Stimulated activated naive CD8-positive, alpha-beta T cell treated with anti-CD3 and anti-CD28 coated beads, Interleukin-15, Interleukin-2, amounts not matched to agents 100 ng/mL and 50 ng/mL, for 24 hours (primary cell): ENCODE measurements around the gene FGD3.
"Not testable (repeated sequence)": the region's sequence is repeated elsewhere in the genome, so short reads cannot be mapped to it uniquely, and the experiment has no call there.

Experiments used
- H3K27ac Mint-ChIP-seq: one replicate; pipeline ENCODE4 v1.8.0; 2021; ENCODE audit warnings: mild to moderate bottlenecking, mixed read lengths
- H3K27me3 Mint-ChIP-seq: one replicate; pipeline ENCODE4 v1.8.0; 2021; ENCODE audit warnings: mixed read lengths
- H3K36me3 Mint-ChIP-seq: one replicate; pipeline ENCODE4 v1.8.0; 2021; ENCODE audit warnings: low read depth, mixed read lengths
- H3K4me1 Mint-ChIP-seq: one replicate; pipeline ENCODE4 v1.8.0; 2021; ENCODE audit warnings: low read depth, mixed read lengths
- H3K4me3 Mint-ChIP-seq: one replicate; pipeline ENCODE4 v1.8.0; 2021; ENCODE audit warnings: mild to moderate bottlenecking, mixed read lengths
- H3K9me3 Mint-ChIP-seq: one replicate; pipeline ENCODE4 v1.8.0; 2021; ENCODE audit warnings: mixed read lengths

FGD3 gene

DNA sequence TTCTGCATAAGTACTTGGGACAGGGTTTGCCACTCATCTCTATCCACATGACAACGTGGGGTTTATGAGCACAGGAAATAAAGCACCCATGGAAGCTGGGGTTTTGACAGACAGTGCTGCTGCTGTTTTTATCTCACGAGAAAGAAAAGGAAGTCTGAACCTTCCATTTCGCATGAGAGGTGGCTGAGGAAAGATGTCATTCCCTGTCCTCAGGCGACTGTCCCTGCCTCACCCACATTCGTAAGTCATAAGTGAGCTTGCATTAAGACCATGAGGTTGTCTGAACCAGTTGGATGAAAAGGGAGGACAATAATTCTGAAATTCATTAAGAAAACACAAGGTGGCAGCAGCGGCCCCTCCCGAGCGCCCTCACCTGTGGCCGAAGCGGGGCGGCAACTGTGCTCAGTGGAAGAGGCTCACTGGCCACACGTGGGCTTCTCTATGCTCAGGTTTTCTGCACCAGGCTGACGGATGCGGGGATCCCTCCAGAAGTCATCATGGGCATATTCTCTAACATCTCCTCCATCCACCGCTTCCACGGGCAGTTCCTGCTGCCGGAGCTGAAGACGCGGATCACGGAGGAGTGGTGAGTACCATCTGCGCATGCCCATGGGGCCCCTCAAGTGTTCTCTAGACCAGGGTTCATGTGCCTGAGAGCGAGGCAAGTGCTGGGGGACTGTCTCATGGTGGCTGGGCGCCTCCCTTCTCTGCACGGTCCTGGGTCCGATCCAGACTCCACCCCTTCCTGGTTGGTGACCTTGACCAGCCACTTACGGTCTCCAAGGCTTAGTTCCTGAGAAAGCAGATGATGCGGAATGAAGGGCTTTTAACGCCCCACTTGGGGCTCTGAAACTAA lies 56.5 kb downstream of the FGD3 start:
- Mint-ChIP-seq H3K4me3 (no peak overlapping the region), H3K27ac (peak overlapping the region; percentile 84), H3K9me3 (no peaks in the 10 kb centered on the region), H3K27me3 (no peaks in the 10 kb centered on the region), H3K4me1 (peaks cover 45% of the 10 kb centered on the region), H3K36me3 (peaks cover 53% of the 10 kb centered on the region)

DNA sequence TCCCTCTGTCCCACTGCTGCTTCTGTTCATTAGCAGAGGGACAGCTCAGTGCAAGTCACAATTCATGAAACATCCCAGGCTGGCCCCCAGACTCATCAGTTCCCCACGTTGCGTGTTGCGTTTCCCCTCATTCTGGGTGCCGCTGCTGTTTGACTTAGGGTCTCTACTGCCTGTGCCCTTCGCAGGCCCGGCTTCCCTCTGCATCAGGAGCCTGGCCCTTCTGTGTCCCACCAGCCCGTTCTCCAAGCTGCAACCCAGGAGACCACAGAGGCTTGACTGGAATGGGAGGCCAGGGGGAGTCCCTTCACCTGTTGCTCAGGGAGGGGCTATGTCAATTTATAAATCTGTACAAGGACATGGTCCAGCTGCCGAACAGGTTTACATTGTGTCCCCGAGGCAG lies 57.2 kb downstream of the FGD3 start:
- peak overlapping the region; percentile 84 for H3K27ac Mint-ChIP-seq
- H3K4me1 Mint-ChIP-seq = peaks cover 45% of the 10 kb centered on the region
- no peaks in the 10 kb centered on the region for H3K9me3 Mint-ChIP-seq
- H3K27me3 Mint-ChIP-seq = no peaks in the 10 kb centered on the region
- peaks cover 52% of the 10 kb centered on the region for H3K36me3 Mint-ChIP-seq
- no peak overlapping the region for H3K4me3 Mint-ChIP-seq

DNA sequence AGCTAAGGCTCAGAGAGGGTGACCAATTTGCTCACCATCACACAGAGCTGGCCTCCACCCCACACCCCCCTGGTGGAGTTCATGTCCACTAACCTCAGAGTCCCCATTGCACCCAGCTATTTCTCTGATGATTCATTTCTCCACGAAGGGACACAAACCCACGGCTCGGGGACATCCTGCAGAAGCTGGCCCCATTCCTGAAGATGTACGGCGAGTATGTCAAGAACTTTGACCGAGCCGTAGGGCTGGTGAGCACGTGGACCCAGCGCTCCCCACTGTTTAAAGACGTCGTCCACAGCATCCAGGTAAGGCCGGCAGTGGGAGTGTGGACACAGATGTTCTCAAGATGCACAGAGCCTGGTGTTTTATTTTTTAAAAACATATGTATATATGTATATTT lies 58.6 kb downstream of the FGD3 start:
- Mint-ChIP-seq H3K9me3 (no peaks in the 10 kb centered on the region), H3K4me3 (no peak overlapping the region), H3K27me3 (no peaks in the 10 kb centered on the region), H3K36me3 (peaks cover 39% of the 10 kb centered on the region), H3K4me1 (peaks cover 39% of the 10 kb centered on the region), H3K27ac (no peak overlapping the region)

DNA sequence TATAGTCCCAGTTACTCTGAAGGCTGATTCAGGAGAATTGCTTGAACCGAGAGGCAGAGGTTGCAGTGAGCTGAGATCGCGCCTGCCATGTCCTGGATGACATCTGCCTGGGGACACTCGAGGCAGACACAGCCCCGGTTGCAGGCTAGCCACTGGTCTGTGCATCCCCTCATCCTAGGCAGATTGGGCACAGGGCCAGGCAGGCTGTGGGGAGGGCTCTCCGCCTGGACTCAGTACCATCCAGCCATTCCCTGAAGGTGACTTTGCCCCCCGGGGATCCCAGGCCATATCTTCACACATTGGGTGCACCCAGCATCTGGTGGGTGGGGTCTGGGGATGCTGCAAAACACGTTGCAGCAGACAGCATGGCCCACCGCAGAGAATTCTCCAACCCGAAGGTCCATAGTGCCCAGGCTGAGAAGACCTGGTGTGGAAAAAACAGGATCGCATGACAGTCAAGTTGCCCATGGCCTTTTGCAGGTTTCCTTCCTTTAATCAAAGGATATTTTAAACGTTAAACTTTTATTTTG lies 60.3 kb downstream of the FGD3 start:
- H3K4me3 Mint-ChIP-seq = no peak overlapping the region
- H3K27me3 Mint-ChIP-seq = no peaks in the 10 kb centered on the region
- H3K27ac Mint-ChIP-seq = no peak overlapping the region
- H3K4me1 Mint-ChIP-seq = peaks cover 22% of the 10 kb centered on the region
- peaks cover 36% of the 10 kb centered on the region for H3K36me3 Mint-ChIP-seq
- H3K9me3 Mint-ChIP-seq = no peaks in the 10 kb centered on the region

DNA sequence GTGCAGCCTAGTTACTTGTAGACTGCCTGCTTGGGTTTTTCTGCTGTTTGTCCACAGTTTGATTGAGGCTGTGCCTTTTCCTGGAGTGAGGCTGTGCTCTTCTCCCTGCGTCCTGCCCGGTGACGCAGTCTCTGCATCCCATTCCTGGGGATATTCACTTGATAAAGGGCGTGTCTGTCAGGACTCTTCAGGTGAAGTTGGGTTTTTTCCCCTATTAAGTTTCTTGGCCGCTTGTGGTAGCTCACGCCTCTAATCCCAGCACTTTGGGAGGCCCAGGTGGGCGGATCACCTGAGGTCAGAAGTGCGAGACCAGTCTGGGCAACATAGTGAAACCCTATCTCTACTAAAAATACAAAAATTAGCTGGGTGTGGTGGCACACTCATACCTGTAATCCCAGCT lies 61.1 kb downstream of the FGD3 start:
- Mint-ChIP-seq H3K9me3 (no peaks in the 10 kb centered on the region), H3K4me3 (no peak overlapping the region), H3K36me3 (peaks cover 42% of the 10 kb centered on the region), H3K4me1 (peaks cover 15% of the 10 kb centered on the region), H3K27ac (no peak overlapping the region), H3K27me3 (no peaks in the 10 kb centered on the region)

DNA sequence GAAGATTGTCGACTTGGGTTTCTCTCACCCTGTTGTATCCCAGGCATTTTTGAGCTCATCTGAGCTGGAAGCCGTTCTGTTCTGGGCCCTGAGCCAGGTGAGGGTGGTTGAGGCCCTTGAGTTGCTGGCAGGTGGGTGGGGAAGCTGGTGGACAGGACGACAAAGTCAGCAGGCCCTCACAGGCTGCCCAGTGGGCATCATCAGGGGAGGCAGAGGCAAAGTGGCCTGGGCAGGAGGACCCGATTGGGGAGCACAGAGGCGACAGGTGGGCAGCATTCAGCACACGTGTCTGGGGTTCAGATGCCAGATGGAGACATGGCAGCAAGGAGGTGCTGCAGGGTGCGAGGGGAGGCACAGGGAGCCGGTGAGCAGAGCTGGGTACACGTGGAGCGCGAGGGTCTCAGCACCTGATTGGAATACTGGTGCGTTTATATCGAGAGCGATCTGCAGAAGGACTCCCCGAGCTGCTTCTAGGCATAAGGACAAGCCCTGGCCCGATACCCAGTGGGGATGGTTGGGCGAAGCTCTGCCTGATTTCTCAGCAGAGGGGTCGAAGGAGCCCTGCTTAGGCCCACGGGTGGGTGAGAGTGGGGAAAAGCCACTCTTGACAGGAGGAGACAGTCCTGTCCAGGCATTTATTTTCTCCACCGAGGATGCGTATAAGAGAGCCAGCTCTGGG lies 62.2 kb downstream of the FGD3 start:
- peaks cover 40% of the 10 kb centered on the region for H3K36me3 Mint-ChIP-seq
- peaks cover 5% of the 10 kb centered on the region for H3K4me1 Mint-ChIP-seq
- H3K4me3 Mint-ChIP-seq = no peak overlapping the region
- no peak overlapping the region for H3K27ac Mint-ChIP-seq
- no peaks in the 10 kb centered on the region for H3K27me3 Mint-ChIP-seq
- H3K9me3 Mint-ChIP-seq = no peaks in the 10 kb centered on the region

- Mint-ChIP-seq H3K27me3 (no peaks in the 10 kb centered on the region), H3K36me3 (peaks cover 38% of the 10 kb centered on the region), H3K9me3 (no peaks in the 10 kb centered on the region), H3K4me3 (no peak overlapping the region), H3K27ac (no peak overlapping the region), H3K4me1 (peaks cover 4% of the 10 kb centered on the region)
Observed at GRCh38 chr9:93010056-93010455, 62.7 kb downstream of the FGD3 start.

DNA sequence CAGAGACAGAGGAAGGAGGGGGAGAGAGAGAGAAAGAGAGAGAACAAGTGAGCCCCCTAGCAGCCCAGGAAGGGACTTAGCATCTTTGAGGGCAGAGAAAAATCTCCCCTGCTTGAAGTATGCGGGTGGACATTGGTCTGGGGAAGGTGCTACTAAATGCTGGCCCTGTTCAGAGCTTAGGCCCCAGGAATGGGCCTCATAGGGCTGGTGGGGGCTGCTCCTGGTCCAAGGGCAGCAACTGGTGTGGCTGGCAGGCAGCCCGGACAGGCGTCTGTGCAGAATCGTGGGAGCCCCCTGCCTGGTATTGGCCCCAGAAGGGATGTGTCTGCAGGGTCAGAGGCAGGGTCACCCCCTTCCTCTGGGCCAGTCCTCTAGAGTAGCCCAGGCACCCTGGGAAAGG lies 63.4 kb downstream of the FGD3 start:
- H3K36me3 Mint-ChIP-seq = peaks cover 38% of the 10 kb centered on the region

GRCh38 chr9:93011114-93011513 lies 63.8 kb downstream of the FGD3 start:
- Mint-ChIP-seq H3K4me1 (peaks cover 4% of the 10 kb centered on the region), H3K9me3 (no peaks in the 10 kb centered on the region), H3K4me3 (no peak overlapping the region), H3K27ac (no peak overlapping the region), H3K36me3 (peaks cover 35% of the 10 kb centered on the region), H3K27me3 (no peaks in the 10 kb centered on the region)

More for the DNA sequence above, 63.4 kb downstream of the FGD3 start:
- H3K27ac Mint-ChIP-seq = peak overlapping the region; percentile 61
- no peaks in the 10 kb centered on the region for H3K27me3 Mint-ChIP-seq
- peaks cover 4% of the 10 kb centered on the region for H3K4me1 Mint-ChIP-seq
- H3K4me3 Mint-ChIP-seq = no peak overlapping the region
- H3K9me3 Mint-ChIP-seq = no peaks in the 10 kb centered on the region

DNA sequence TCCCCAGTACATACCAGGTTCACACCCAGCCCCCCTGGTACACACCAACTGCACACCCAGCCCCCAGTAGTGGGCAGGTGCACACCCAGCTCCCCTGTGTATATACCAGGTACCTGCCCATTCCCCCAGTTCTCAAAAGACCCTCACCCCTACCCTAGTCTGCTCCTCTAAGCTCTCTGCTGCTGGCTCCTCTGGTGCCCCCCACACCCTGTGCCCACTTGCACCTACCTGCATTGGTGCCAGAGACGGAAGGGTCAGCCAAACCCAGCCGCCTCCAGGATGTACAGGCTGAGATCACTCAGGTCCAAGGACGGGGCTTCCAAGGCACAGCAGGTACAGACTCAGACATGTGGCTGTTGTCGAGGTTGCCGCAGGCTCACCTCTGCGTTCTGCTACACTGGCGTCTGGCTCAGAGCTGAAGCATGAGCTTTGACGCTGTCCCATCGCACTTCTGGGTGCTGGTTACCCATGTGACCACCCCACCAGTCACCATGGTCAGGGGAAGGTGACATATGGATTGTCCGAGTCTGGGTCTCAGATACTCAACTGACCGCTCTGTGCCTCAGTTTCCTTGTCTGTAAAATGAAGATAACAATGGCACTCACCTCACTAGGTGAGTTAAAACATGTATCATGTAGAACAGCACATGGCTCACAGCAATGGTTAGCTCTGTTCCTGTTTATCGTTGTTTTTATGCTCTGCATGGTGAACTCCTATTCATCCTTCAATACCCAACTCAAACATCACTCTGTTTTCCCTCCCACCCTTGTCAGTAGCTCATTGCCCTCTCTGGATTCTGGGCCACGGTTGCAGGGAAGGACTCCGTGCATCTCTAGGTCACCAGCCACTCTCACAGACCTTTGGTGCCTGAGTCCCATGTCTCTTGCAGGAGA lies 65.9 kb downstream of the FGD3 start:
- peak overlapping the region; percentile 31 for H3K27ac Mint-ChIP-seq
- no peaks in the 10 kb centered on the region for H3K9me3 Mint-ChIP-seq
- H3K27me3 Mint-ChIP-seq = no peaks in the 10 kb centered on the region
- H3K4me3 Mint-ChIP-seq = no peak overlapping the region
- peaks cover 4% of the 10 kb centered on the region for H3K4me1 Mint-ChIP-seq
- H3K36me3 Mint-ChIP-seq = peaks cover 32% of the 10 kb centered on the region

DNA sequence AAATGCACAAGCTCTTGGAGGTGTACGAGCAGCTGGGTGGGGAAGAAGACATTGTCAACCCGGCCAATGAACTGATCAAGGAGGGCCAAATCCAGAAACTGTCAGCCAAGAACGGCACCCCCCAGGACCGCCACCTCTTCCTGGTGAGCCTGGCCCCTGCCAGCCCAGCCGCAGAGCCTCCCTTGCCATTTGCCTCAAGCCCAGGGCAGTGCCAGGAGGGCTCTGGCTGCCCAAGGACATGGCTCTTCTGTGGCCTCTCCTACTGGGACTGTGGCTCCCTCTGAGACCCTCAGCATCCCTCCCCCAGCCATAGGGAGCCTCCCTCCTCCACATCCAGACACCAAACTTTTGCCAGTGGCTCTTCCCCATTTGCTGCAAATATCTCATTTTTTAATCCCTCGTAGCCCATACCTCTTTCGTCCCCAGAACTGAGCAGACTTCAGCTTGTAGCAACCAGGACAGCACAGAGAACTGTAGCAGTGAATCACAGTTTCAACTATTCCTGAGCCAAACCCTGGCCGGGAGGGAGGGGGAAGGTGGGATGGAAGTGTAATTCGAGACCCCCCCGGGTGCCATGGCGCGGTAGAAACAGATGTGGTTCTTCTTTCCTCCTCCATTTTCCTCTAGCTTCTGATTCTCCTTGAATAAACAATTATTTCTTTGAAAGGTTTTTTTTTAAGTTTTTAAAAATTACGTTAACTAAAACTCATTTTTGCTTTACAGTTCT lies 66.7 kb downstream of the FGD3 start:
- peak overlapping the region; percentile 28 for H3K27ac Mint-ChIP-seq
- peaks cover 35% of the 10 kb centered on the region for H3K36me3 Mint-ChIP-seq
- no peaks in the 10 kb centered on the region for H3K9me3 Mint-ChIP-seq
- no peaks in the 10 kb centered on the region for H3K27me3 Mint-ChIP-seq
- H3K4me1 Mint-ChIP-seq = no peaks in the 10 kb centered on the region
- H3K4me3 Mint-ChIP-seq = no peak overlapping the region

- not testable (repeated sequence) for H3K4me3 Mint-ChIP-seq, H3K27me3 Mint-ChIP-seq, H3K4me1 Mint-ChIP-seq, H3K27ac Mint-ChIP-seq, H3K9me3 Mint-ChIP-seq
- H3K36me3 Mint-ChIP-seq = peaks cover 38% of the 10 kb centered on the region
Observed at GRCh38 chr9:93015190-93015589, 67.9 kb downstream of the FGD3 start.

GRCh38 chr9:93017621-93018020 lies 70.3 kb downstream of the FGD3 start:
- Mint-ChIP-seq H3K4me1 (peaks cover 19% of the 10 kb centered on the region), H3K4me3 (no peak overlapping the region), H3K36me3 (peaks cover 50% of the 10 kb centered on the region), H3K27ac (peak overlapping the region; percentile 58), H3K27me3 (no peaks in the 10 kb centered on the region), H3K9me3 (no peaks in the 10 kb centered on the region)

DNA sequence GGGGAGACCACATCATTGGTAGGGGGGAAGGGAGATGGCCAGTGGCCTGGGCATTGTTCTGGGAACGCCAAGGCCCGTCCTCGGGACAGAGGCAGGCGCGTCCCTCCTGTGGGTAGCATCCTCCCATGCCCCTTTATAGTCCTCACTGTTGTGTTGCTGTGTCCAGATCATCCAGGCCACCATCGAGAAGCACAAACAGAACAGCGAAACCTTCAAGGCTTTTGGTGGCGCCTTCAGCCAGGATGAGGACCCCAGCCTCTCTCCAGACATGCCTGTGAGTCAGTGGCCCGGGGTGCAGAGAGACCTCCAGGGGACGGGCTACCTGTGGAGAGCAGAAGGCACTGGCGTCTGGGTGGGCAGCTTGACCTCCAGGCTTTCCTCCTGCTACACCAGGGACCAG lies 72.8 kb downstream of the FGD3 start:
- Mint-ChIP-seq H3K9me3 (no peaks in the 10 kb centered on the region), H3K27ac (peak overlapping the region; percentile 67), H3K4me1 (peaks cover 32% of the 10 kb centered on the region), H3K27me3 (no peaks in the 10 kb centered on the region), H3K4me3 (no peak overlapping the region), H3K36me3 (peaks cover 38% of the 10 kb centered on the region)
